SK-N-SH treated with all-trans-retinoic acid at 6 μM for 48 hours (cell line): ENCODE data around the gene FOXP3.

Experiments used
- ATAC-seq: fragments of 200-7000 bp; cut with Tn5 transposase; 3 replicates; pipeline ENCODE4 v1.9.1; 2020; ENCODE audit warnings: mild to moderate bottlenecking, moderate library complexity
- ARNTL ChIP-seq: fragments of 450-650 bp; formaldehyde crosslinking; IDR thresholded peaks from 2 replicates; pipeline ENCODE4 v1.5.0; 2020; ENCODE audit warnings: low read depth, mild to moderate bottlenecking, moderate library complexity, borderline replicate concordance
- CREB5 ChIP-seq: fragments of 250-450 bp; sonication (Bioruptor Pico); IDR thresholded peaks from 2 replicates; pipeline ENCODE4 v1.5.1; 2020; ENCODE audit warnings: low read depth, mild to moderate bottlenecking, moderate library complexity
- ESRRG ChIP-seq: fragments of 250-450 bp; sonication (Bioruptor Pico); IDR thresholded peaks from 2 replicates; pipeline ENCODE4 v1.6.1; 2021; ENCODE audit warnings: mild to moderate bottlenecking
- GLIS3 ChIP-seq: fragments of 250-450 bp; sonication (Bioruptor Pico); IDR thresholded peaks from 2 replicates; pipeline ENCODE4 v1.5.0; 2020; ENCODE audit warnings: mild to moderate bottlenecking, moderate library complexity
- OSR1 ChIP-seq: fragments of 250-450 bp; sonication (Bioruptor Pico); IDR thresholded peaks from 2 replicates; pipeline ENCODE4 v1.8.0; 2022; ENCODE audit warnings: moderate library complexity, mild to moderate bottlenecking, inconsistent platforms
- PATZ1 ChIP-seq: fragments of 250-450 bp; sonication (Bioruptor Pico); IDR thresholded peaks from 2 replicates; pipeline ENCODE4 v1.8.0; 2020; ENCODE audit warnings: mild to moderate bottlenecking, moderate library complexity, borderline replicate concordance
- POU6F1 ChIP-seq: fragments of 250-450 bp; sonication (Bioruptor Pico); IDR thresholded peaks from 2 replicates; pipeline ENCODE4 v1.8.0; 2021; ENCODE audit warnings: low read depth, mild to moderate bottlenecking, moderate library complexity, borderline replicate concordance
- RARB ChIP-seq: fragments of 250-450 bp; sonication (Bioruptor Pico); IDR thresholded peaks from 2 replicates; pipeline ENCODE4 v1.8.0; 2021; ENCODE audit warnings: mild to moderate bottlenecking, moderate library complexity
- SNAI2 ChIP-seq: fragments of 250-450 bp; sonication (Bioruptor Pico); IDR thresholded peaks from 2 replicates; pipeline ENCODE4 v1.5.0; 2020; ENCODE audit warnings: mild to moderate bottlenecking, moderate library complexity
- TCF4 ChIP-seq: fragments of 250-450 bp; sonication (Bioruptor Pico); IDR thresholded peaks from 2 replicates; pipeline ENCODE4 v1.8.0; 2021; ENCODE audit warnings: mild to moderate bottlenecking, moderate library complexity, borderline replicate concordance
- TOX ChIP-seq: fragments of 250-450 bp; sonication (Bioruptor Pico); IDR thresholded peaks from 2 replicates; pipeline ENCODE4 v1.8.0; 2021; ENCODE audit warnings: mild to moderate bottlenecking, moderate library complexity, borderline replicate concordance
- TSHZ2 ChIP-seq: fragments of 250-450 bp; sonication (Bioruptor Pico); IDR thresholded peaks from 2 replicates; pipeline ENCODE4 v1.5.0; 2020; ENCODE audit warnings: mild to moderate bottlenecking, moderate library complexity
- ZC3H10 ChIP-seq: fragments of 250-450 bp; sonication (Bioruptor Pico); IDR thresholded peaks from 2 replicates; pipeline ENCODE4 v1.5.1; 2021; ENCODE audit warnings: mild to moderate bottlenecking, moderate library complexity
- ZFP3 ChIP-seq: fragments of 250-450 bp; sonication (Bioruptor Pico); IDR thresholded peaks from 2 replicates; pipeline ENCODE4 v1.5.0; 2020; ENCODE audit warnings: mild to moderate bottlenecking, moderate library complexity
- ZFP30 ChIP-seq: fragments of 450-650 bp; formaldehyde crosslinking; IDR thresholded peaks from 2 replicates; pipeline ENCODE4 v1.5.0; 2022; ENCODE audit warnings: mild to moderate bottlenecking, moderate library complexity
- ZNF565 ChIP-seq: fragments of 450-650 bp; formaldehyde crosslinking; conservative IDR thresholded peaks from 2 replicates; pipeline ENCODE4 v1.5.0; 2020; ENCODE audit warnings: low read depth, mild to moderate bottlenecking, moderate library complexity
- ZNF8 ChIP-seq: fragments of 450-650 bp; formaldehyde crosslinking; IDR thresholded peaks from 2 replicates; pipeline ENCODE4 v1.5.0; 2020; ENCODE audit warnings: mild to moderate bottlenecking, moderate library complexity

The FOXP3 gene

GRCh38 chrX:49227726-49228125, 36.8 kb downstream of the FOXP3 start:
- ATAC-seq = no peak
- TF ChIP-seq ZFP3 (CRISPR knock-in tag) (peak; percentile 92), ZC3H10 (CRISPR knock-in tag) (no peak), SNAI2 (no peak), OSR1 (CRISPR knock-in tag) (no peak)

GRCh38 chrX:49226946-49227345, 37.6 kb downstream of the FOXP3 start:
- no peak for ATAC-seq
- TF ChIP-seq CREB5 (CRISPR knock-in tag) (no peak), TCF4 (CRISPR knock-in tag) (no peak)

- ATAC-seq = no peak
- TF ChIP-seq POU6F1 (no peak), ZNF8 (CRISPR knock-in tag) (no peak)
Observed at GRCh38 chrX:49225858-49226257, 38.7 kb downstream of the FOXP3 start.

- TF ChIP-seq TSHZ2 (CRISPR knock-in tag) = no peak
- TF ChIP-seq CREB5 (CRISPR knock-in tag) = no peak
- TF ChIP-seq OSR1 (CRISPR knock-in tag) = no peak
- TF ChIP-seq TCF4 (CRISPR knock-in tag) = no peak
- TF ChIP-seq ESRRG (CRISPR knock-in tag) = no peak
- no peak for TF ChIP-seq POU6F1
- no peak for TF ChIP-seq ARNTL (CRISPR knock-in tag)
- TF ChIP-seq RARB = no peak
- TF ChIP-seq ZNF8 (CRISPR knock-in tag) = no peak
- TF ChIP-seq TOX (CRISPR knock-in tag) = no peak
- no peak for TF ChIP-seq GLIS3 (CRISPR knock-in tag)
- TF ChIP-seq ZNF565 (CRISPR knock-in tag) = no peak
- TF ChIP-seq ZFP30 (CRISPR knock-in tag) = no peak
- TF ChIP-seq PATZ1 = no peak
- no peak for ATAC-seq
Observed at GRCh38 chrX:49221868-49222267, 42.6 kb downstream of the FOXP3 start.
